T-helper 1 cell treated with Interleukin-12 subunit alpha and Interleukin-12 subunit beta and Interleukin-4 antibody, amounts not matched to agents 30 μg/mL and 1 μg/mL, for 36 hours (primary cell): Measurements from ENCODE around the gene SLC2A8.

Source experiments
- H3K27ac Mint-ChIP-seq: one replicate; pipeline ENCODE4 v1.8.0; 2021; ENCODE audit warnings: mild to moderate bottlenecking, mixed read lengths
- H3K27me3 Mint-ChIP-seq: one replicate; pipeline ENCODE4 v1.8.0; 2021; ENCODE audit warnings: low read depth, mixed read lengths
- H3K36me3 Mint-ChIP-seq: one replicate; pipeline ENCODE4 v1.8.0; 2021; ENCODE audit warnings: low read depth, mixed read lengths
- H3K4me1 Mint-ChIP-seq: one replicate; pipeline ENCODE4 v1.8.0; 2021; ENCODE audit warnings: low read depth, mixed read lengths
- H3K4me3 Mint-ChIP-seq: one replicate; pipeline ENCODE4 v1.8.0; 2021; ENCODE audit warnings: mild to moderate bottlenecking, moderate library complexity, mixed read lengths
- H3K9me3 Mint-ChIP-seq: one replicate; pipeline ENCODE4 v1.8.0; 2021; ENCODE audit warnings: mixed read lengths

SLC2A8 gene

GRCh38 chr9:127423476-127423933, 26.5 kb downstream of the SLC2A8 start:
- no peaks in the 10 kb centered on the region for H3K9me3 Mint-ChIP-seq
- H3K27ac Mint-ChIP-seq = peak overlapping the region; percentile 94
- peaks cover 15% of the 10 kb centered on the region for H3K36me3 Mint-ChIP-seq
- peaks cover 31% of the 10 kb centered on the region for H3K4me1 Mint-ChIP-seq
- peak overlapping the region; percentile 97 for H3K4me3 Mint-ChIP-seq
- H3K27me3 Mint-ChIP-seq = no peaks in the 10 kb centered on the region

GRCh38 chr9:127423934-127424675, 27.1 kb downstream of the SLC2A8 start, which contains the start of gene ZNF79:
Gene ZNF79 (plus strand): TSS chr9:127424382. CDS start chr9:127424788, 406 bp downstream.
- Mint-ChIP-seq H3K9me3 (no peaks in the 10 kb centered on the region), H3K36me3 (peaks cover 15% of the 10 kb centered on the region), H3K27ac (peak within 1 kb of the TSS; percentile 94), H3K27me3 (no peaks in the 10 kb centered on the region), H3K4me1 (peaks cover 32% of the 10 kb centered on the region), H3K4me3 (peak within 1 kb of the TSS; percentile 97)

- Mint-ChIP-seq H3K4me3 (peak overlapping the region; percentile 97), H3K36me3 (peaks cover 15% of the 10 kb centered on the region), H3K27me3 (no peaks in the 10 kb centered on the region), H3K27ac (peak overlapping the region; percentile 94), H3K9me3 (no peaks in the 10 kb centered on the region), H3K4me1 (peaks cover 32% of the 10 kb centered on the region)
Observed at GRCh38 chr9:127424676-127424999, 27.7 kb downstream of the SLC2A8 start.

GRCh38 chr9:127426756-127427155, 29.8 kb downstream of the SLC2A8 start:
- Mint-ChIP-seq H3K27ac (peak overlapping the region; percentile 85), H3K4me3 (peak overlapping the region; percentile 97), H3K9me3 (no peaks in the 10 kb centered on the region), H3K4me1 (peaks cover 35% of the 10 kb centered on the region), H3K36me3 (peaks cover 30% of the 10 kb centered on the region), H3K27me3 (no peaks in the 10 kb centered on the region)

- Mint-ChIP-seq H3K4me1 (peaks cover 29% of the 10 kb centered on the region), H3K9me3 (no peaks in the 10 kb centered on the region), H3K27me3 (no peaks in the 10 kb centered on the region), H3K36me3 (peaks cover 34% of the 10 kb centered on the region), H3K4me3 (no peak overlapping the region), H3K27ac (no peak overlapping the region)
Observed at GRCh38 chr9:127428348-127428747, 31.4 kb downstream of the SLC2A8 start.

GRCh38 chr9:127430415-127430814, 33.4 kb downstream of the SLC2A8 start:
- Mint-ChIP-seq H3K9me3 (no peaks in the 10 kb centered on the region), H3K27ac (no peak overlapping the region), H3K4me3 (no peak overlapping the region), H3K27me3 (no peaks in the 10 kb centered on the region), H3K4me1 (peaks cover 16% of the 10 kb centered on the region), H3K36me3 (peaks cover 43% of the 10 kb centered on the region)

GRCh38 chr9:127437497-127438264, 40.7 kb downstream of the SLC2A8 start:
- Mint-ChIP-seq H3K36me3 (peaks cover 71% of the 10 kb centered on the region), H3K4me3 (no peak overlapping the region), H3K4me1 (peaks cover 1% of the 10 kb centered on the region), H3K9me3 (peaks cover 4% of the 10 kb centered on the region), H3K27ac (no peak overlapping the region), H3K27me3 (no peaks in the 10 kb centered on the region)

GRCh38 chr9:127438394-127438793, 41.4 kb downstream of the SLC2A8 start:
- Mint-ChIP-seq H3K4me3 (no peak overlapping the region), H3K27me3 (no peaks in the 10 kb centered on the region), H3K9me3 (peaks cover 4% of the 10 kb centered on the region), H3K27ac (no peak overlapping the region), H3K36me3 (peaks cover 74% of the 10 kb centered on the region), H3K4me1 (peaks cover 1% of the 10 kb centered on the region)

- H3K27ac Mint-ChIP-seq = peak overlapping the region; percentile 16
- H3K27me3 Mint-ChIP-seq = no peaks in the 10 kb centered on the region
- H3K4me3 Mint-ChIP-seq = no peak overlapping the region
- H3K9me3 Mint-ChIP-seq = peaks cover 22% of the 10 kb centered on the region
- H3K36me3 Mint-ChIP-seq = peaks cover 91% of the 10 kb centered on the region
- H3K4me1 Mint-ChIP-seq = peaks cover 23% of the 10 kb centered on the region
Observed at GRCh38 chr9:127444283-127444920, 47.4 kb downstream of the SLC2A8 start.

GRCh38 chr9:127444921-127445850, 48.2 kb downstream of the SLC2A8 start:
- H3K4me1 Mint-ChIP-seq = peaks cover 31% of the 10 kb centered on the region
- no peaks in the 10 kb centered on the region for H3K27me3 Mint-ChIP-seq
- peaks cover 90% of the 10 kb centered on the region for H3K36me3 Mint-ChIP-seq
- H3K4me3 Mint-ChIP-seq = no peak overlapping the region
- peaks cover 22% of the 10 kb centered on the region for H3K9me3 Mint-ChIP-seq
- peak overlapping the region; percentile 31 for H3K27ac Mint-ChIP-seq

GRCh38 chr9:127445851-127446712, 49.1 kb downstream of the SLC2A8 start:
- Mint-ChIP-seq H3K27me3 (no peaks in the 10 kb centered on the region), H3K36me3 (peaks cover 88% of the 10 kb centered on the region), H3K9me3 (peaks cover 18% of the 10 kb centered on the region), H3K27ac (peak overlapping the region; percentile 19), H3K4me1 (peaks cover 35% of the 10 kb centered on the region), H3K4me3 (no peak overlapping the region)

GRCh38 chr9:127446713-127447415, 49.9 kb downstream of the SLC2A8 start:
- peak overlapping the region; percentile 19 for H3K27ac Mint-ChIP-seq
- no peaks in the 10 kb centered on the region for H3K27me3 Mint-ChIP-seq
- no peak overlapping the region for H3K4me3 Mint-ChIP-seq
- H3K36me3 Mint-ChIP-seq = peaks cover 84% of the 10 kb centered on the region
- peaks cover 18% of the 10 kb centered on the region for H3K9me3 Mint-ChIP-seq
- H3K4me1 Mint-ChIP-seq = peaks cover 36% of the 10 kb centered on the region
